GM19455 (cell line): ENCODE measurements around the gene KANSL1.
"Not testable (repeated sequence)": the region's sequence is repeated elsewhere in the genome, so short reads cannot be mapped to it uniquely, and the experiment has no call there.

Experiments
- ATAC-seq: cut with Tn5 transposase; IDR thresholded peaks from one replicate; pipeline ENCODE4 v1.9.1; 2021; ENCODE audit not compliant: unreplicated experiment

KANSL1 gene

GRCh38 chr17:46087871-46088270 is 105.4 kb downstream of the KANSL1 start:
- not testable (repeated sequence) for ATAC-seq

DNA sequence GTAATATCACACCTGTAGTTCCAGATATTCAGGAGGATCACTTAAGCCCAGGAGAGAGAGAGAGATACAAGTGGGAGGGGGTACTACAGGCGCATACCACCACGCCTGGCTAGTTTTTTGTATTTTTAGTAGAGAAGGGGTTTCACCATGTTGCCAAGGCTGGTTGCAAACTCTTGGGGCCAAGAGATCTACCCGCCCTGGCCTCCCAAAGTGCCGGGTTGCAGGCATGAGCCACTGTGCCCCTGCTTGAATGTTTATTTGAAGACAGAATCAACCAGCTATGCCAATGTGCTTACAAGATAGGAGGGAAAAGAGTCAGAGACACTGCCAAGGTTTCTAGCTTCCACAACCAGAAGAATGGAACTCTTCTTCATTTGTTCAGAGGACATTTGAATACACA is 106.4 kb downstream of the KANSL1 start:
- ATAC-seq: no peak

GRCh38 chr17:46085522-46085921 is 107.7 kb downstream of the KANSL1 start:
- no peak for ATAC-seq

GRCh38 chr17:46082257-46082656 is 111.0 kb downstream of the KANSL1 start:
- no peak for ATAC-seq

DNA sequence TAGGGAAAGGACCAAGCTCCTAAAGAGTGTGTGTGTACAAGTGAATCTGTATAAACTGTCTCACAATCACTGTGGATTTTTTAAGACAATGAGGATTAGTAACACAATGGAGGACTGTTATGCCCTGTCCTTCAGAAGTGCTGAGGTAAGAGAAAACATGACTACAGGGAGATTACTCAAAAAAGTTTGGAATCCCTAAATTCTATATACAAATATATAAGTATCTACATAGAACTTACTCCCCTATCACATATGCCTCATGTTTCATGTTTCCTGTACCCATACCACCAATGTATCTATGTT is 112.3 kb downstream of the KANSL1 start:
- no peak for ATAC-seq

DNA sequence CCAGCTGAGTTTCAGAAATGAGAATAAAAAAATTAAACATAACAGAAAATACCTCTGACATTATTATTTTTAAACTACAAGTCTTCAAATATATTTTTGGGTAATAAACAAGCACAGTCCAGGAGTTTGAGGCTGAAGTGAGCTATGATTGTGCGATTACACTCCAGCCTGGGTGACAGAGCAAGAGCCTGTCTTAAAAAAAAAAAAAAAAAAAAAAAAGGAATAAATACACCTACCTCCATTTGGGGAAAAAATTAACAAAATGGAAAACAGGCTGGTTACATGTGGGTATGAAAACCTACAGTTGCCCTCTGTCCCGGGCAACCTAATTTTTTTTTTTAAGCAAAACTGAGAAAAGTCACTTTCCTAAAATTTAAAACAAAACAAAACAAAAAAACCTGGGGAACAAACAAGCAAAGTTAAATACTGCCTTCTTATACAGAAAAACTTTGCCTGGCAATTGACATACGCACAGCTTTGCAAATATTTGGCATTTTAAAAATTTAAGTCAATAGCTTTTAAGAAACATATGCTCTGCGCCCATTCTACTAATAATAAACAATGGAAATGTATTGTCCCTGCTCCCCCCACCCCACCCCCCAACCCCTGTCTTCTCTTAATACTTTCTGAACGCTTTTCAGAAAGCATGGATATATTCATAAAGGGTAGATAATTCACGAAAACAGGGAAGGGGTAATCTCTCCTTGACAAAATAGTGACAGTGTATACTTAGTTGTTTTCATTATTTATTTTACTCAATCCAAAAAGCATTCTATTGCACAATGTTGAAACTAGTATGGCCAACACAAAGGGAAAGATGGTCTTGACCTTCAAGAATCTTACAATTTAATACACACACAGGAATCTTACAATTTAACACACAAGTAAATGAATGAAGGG is 112.9 kb downstream of the KANSL1 start:
- ATAC-seq: no peak

GRCh38 chr17:46078675-46079074 is 114.6 kb downstream of the KANSL1 start:
- ATAC-seq: no peak

GRCh38 chr17:46074540-46074939 is 118.7 kb downstream of the KANSL1 start:
- ATAC-seq: no peak

DNA sequence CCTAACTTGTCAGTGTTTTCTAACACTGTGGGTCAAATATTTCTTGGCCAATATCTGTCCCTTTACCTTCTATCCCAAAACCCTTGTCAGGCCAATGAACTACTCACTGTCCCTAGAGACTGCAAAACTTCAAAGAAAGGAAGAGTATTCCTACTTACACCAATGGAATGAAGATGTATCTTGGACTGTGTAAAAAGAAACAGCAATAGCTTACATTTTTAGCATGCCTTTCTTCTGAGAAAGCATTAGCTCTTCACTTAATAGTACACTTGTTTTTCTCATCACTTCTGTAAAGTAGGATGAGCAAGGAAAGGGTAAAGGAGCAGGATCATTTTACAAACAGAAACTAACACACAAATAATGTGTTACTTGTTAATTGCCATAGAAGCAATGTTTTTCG is 120.2 kb downstream of the KANSL1 start:
- ATAC-seq: no peak

GRCh38 chr17:46071796-46072195 is 121.4 kb downstream of the KANSL1 start:
- ATAC-seq: no peak

DNA sequence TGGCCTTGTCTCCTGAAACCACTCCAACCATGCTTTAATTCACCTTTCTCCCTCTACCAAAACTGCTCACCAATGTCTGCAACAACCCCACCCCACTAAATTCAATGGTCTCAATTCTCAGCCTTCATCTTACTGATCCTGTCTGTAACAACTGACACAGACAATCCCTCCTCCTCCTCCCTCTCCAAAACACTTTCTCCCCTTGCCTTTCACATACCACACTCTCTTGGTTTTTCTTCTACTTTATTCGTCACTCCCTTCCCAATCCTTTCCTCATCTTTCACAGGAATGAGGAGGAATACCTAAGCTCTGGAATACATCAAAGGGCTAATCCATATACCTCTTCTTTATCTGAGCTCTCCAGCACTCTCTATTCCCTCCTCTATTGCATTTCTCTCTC is 128.8 kb downstream of the KANSL1 start:
- no peak for ATAC-seq

GRCh38 chr17:46063241-46063640 is 130.0 kb downstream of the KANSL1 start:
- ATAC-seq: no peak

DNA sequence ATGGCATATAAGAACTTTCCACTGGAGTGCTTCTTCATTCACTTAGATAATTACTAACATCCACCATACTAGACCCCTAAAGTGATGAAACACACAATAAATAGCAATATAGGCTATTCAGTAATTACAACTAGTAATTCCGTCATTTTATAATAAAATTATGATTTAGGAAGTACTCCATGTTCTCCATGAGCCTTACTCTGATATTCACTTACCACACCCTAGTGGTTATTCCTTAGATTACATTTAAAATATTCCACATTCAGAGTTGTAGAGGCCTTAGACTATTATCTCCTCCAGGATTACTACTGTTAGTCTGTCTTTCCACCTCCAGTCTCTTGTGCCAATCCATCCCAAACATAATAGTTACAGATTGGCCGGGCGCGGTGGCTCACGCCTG is 131.8 kb downstream of the KANSL1 start:
- ATAC-seq: no peak

DNA sequence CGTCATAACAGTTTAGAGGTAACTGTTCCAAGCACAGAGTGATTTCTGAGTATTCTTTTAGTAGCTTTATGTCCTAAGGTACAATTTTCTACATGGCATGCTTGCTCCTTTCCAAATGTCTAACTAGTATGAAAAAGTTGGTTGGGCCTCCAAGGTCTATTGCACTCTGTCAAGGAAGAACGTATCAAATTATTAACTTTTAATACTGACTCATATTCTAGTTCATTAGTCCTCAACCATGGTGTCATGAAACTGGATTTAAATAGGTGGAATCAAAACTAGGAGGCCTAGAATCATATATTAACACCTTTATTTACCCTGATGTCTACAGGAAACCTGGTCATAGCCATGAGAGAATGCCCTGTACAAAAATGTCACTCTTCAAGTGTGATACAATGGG is 132.8 kb downstream of the KANSL1 start:
- no peak for ATAC-seq

DNA sequence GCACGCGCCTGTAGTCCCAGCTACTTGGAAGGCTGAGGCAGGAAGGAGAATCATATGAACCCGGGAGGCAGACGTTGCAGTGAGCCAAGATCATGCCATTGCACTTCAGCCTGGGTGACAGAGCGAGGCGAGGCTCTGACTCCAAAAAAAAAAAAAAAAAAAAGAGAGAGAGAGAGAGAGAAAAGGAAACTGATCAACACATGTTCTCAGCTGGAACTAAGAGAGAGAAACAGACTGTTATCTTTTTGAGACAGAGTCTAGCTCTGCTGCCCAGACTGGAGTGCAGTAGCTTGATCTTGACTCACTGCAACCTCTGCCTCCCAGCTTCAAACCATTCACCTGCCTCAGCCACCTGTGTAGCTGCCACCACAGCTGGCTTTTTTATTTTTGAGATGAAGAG is 133.7 kb downstream of the KANSL1 start:
- no peak for ATAC-seq

DNA sequence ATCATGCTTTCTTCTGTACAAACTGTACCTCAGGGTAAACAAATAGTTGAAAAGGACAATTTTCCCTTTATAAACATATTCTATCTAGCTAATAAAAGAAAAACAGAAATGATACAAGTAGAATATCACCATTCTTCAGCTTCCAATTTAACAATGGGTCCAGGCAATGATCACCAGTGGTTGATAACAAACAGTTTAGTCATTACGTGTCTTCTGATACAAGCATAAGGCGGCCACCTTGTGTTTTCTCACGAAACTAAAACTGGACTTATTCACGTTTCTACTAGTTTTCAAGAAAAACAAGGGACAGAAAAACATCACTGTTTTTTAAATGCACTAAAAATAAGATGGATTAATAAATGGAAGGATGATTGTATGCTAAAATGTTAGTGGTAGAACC is 135.9 kb downstream of the KANSL1 start:
- no peak for ATAC-seq

- no peak for ATAC-seq
Observed at GRCh38 chr17:46056800-46057304, 136.4 kb downstream of the KANSL1 start.

GRCh38 chr17:46053911-46054534 is 139.2 kb downstream of the KANSL1 start:
- no peak for ATAC-seq

GRCh38 chr17:46049656-46050055 is 143.6 kb downstream of the KANSL1 start:
- no peak for ATAC-seq

- ATAC-seq: no peak
Observed at GRCh38 chr17:46047856-46048255, 145.4 kb downstream of the KANSL1 start.

GRCh38 chr17:46047398-46047797 is 145.8 kb downstream of the KANSL1 start:
- no peak for ATAC-seq

GRCh38 chr17:46046957-46047356 is 146.3 kb downstream of the KANSL1 start:
- no peak for ATAC-seq
